CD4-positive, alpha-beta memory T cell (primary cell): ENCODE measurements around the gene PRSS36. TPM values are rescaled to one million over a fixed set of nuclear protein-coding genes. Genes with fewer than 3 reads are reported as not detected.

Experiments
- CTCF ChIA-PET: fragments of 350-600 bp; sonication (Branson Sonifier 250); formaldehyde crosslinking; loops from one replicate; lab custom pipeline; 2021; ENCODE audit warnings: inconsistent platforms; ENCODE audit not compliant: partially characterized antibody; lab: Charles Lee
- POLR2A ChIA-PET: fragments of 350-600 bp; sonication (Branson Sonifier 250); formaldehyde crosslinking; loops from one replicate; lab custom pipeline; 2021; ENCODE audit not compliant: partially characterized antibody; lab: Charles Lee
- DNase-seq, 5 donors: peaks; one replicate each; pipeline versions ENCODE4 v3.0.0 to v3.0.0-alpha.2; 2020 to 2022; ENCODE audit warnings: mixed read lengths in 1 of 5
- H3K27ac ChIP-seq: one replicate; pipeline ENCODE4 v1.7.0; 2013; ENCODE audit warnings: low read depth, low read length
- H3K27me3 ChIP-seq: 2 replicates; pipeline ENCODE4 v1.7.0; 2013; ENCODE audit warnings: mild to moderate bottlenecking, low read length, moderate library complexity; ENCODE audit not compliant: insufficient read depth
- H3K36me3 ChIP-seq: 2 replicates; pipeline ENCODE4 v1.7.0; 2013; ENCODE audit warnings: mild to moderate bottlenecking, low read length, moderate library complexity; ENCODE audit not compliant: insufficient read depth
- H3K4me1 ChIP-seq: 2 replicates; pipeline ENCODE4 v1.7.0; 2013; ENCODE audit warnings: mild to moderate bottlenecking, low read length, moderate library complexity; ENCODE audit not compliant: insufficient read depth
- H3K4me3 ChIP-seq, 2 donors: one replicate each; pipeline ENCODE4 v1.7.0; 2013; ENCODE audit warnings: low read length in 2 of 2, mild to moderate bottlenecking in 1 of 2
- H3K9me3 ChIP-seq, 2 donors: one replicate each; pipeline ENCODE4 v1.7.0; 2013; ENCODE audit warnings: low read length in 2 of 2, control low read depth in 1 of 2; ENCODE audit not compliant: control insufficient read depth in 1 of 2
- H3K27ac Mint-ChIP-seq, 7 donors: one replicate each; pipeline ENCODE4 v1.8.0; 2020 to 2021; ENCODE audit warnings: mixed read lengths in 7 of 7, mild to moderate bottlenecking in 6 of 7, inconsistent platforms in 3 of 7, moderate library complexity in 3 of 7
- H3K27me3 Mint-ChIP-seq, 2 donors: one replicate each; pipeline ENCODE4 v1.8.0; 2020 to 2021; ENCODE audit warnings: mixed read lengths in 2 of 2
- H3K36me3 Mint-ChIP-seq, 2 donors: one replicate each; pipeline ENCODE4 v1.8.0; 2020 to 2021; ENCODE audit warnings: mixed read lengths in 2 of 2, inconsistent platforms in 1 of 2, mild to moderate bottlenecking in 1 of 2
- H3K4me1 Mint-ChIP-seq, 4 donors: one replicate each; pipeline ENCODE4 v1.8.0; 2020 to 2021; ENCODE audit warnings: mixed read lengths in 4 of 4, mild to moderate bottlenecking in 1 of 4
- H3K4me3 Mint-ChIP-seq, 8 donors: one replicate each; pipeline ENCODE4 v1.8.0; 2020 to 2021; ENCODE audit warnings: mixed read lengths in 8 of 8, mild to moderate bottlenecking in 7 of 8, moderate library complexity in 6 of 8, inconsistent platforms in 3 of 8
- H3K9me3 Mint-ChIP-seq, 8 donors: one replicate each; pipeline ENCODE4 v1.8.0; 2020 to 2021; ENCODE audit warnings: mixed read lengths in 8 of 8, mild to moderate bottlenecking in 5 of 8, inconsistent platforms in 3 of 8, moderate library complexity in 1 of 8
- intact Hi-C: fragments of 100-400 bp; cut with micrococcal nuclease; formaldehyde crosslinking; loops from one replicate; pipeline ENCODE4 v1.15.1; 2023
- polyA plus RNA-seq, 2 donors: library from polyadenylated mRNA; unstranded; fragments of 300-500 nt; fragmentation: Illumina TruSeq; gene quantifications; one replicate each; pipeline ENCODE4 v1.2.3, GENCODE V29; 2021
- total RNA-seq, 2 experiments: library from RNA; stranded (reverse); gene quantifications; one replicate each; pipeline ENCODE4 v1.2.3, GENCODE V29; 2021

Gene PRSS36
- total and polyA plus RNA-seq, 4 experiments from 2014 or later, result 0.33 to 0.94 (median 0.57) TPM

- Histone ChIP-seq H3K36me3 (peaks cover 35% of the 10 kb centered on the region), H3K4me1 (peaks cover 11% of the 10 kb centered on the region), H3K9me3 (no peaks in the 10 kb centered on the region), H3K27me3 (no peaks in the 10 kb centered on the region), H3K27ac (peak within 1 kb of the TSS; percentile 89), H3K4me3 (peak within 1 kb of the TSS; percentile 63 to 76)
- peak; percentile 98 to 99 (median 98) for DNase-seq
- intact Hi-C loops, result loop anchor here (1.0 kb wide), 8 partner anchors 23 to 342 kb away; partner anchors contain the start of genes ARMC5, VKORC1, ZNF646 and ZNF668
- Mint-ChIP-seq H3K9me3 (peaks cover 0 to 2% (median 0%) of the 10 kb centered on the region in 8 donors), H3K4me1 (peaks cover 9 to 19% (median 13%) of the 10 kb centered on the region in 4 donors), H3K27me3 (no peaks in the 10 kb centered on the region), H3K4me3 (peak within 1 kb of the TSS; percentile 83 to 93 (median 89)), H3K36me3 (peaks cover 17 to 38% of the 10 kb centered on the region in 2 donors), H3K27ac (peak within 1 kb of the TSS; percentile 80 to 98 (median 95))
- ChIA-PET CTCF (interaction anchor here (1.0 to 8.2 kb wide), 6 partner anchors 22 to 133 kb away, joined by 3 to 56 read pairs (median 5); partner anchors contain the start of genes HSD3B7, PYCARD, ZNF646 and ZNF668), POLR2A (interaction anchor here (1.0 to 7.9 kb wide), 28 partner anchors 9 to 760 kb away, joined by 3 to 121 read pairs (median 6); partner anchors contain the start of genes ARMC5, BCKDK, FBXL19 and FUS)
Measured at GRCh38 chr16:31117384-31118222, 32.3 kb downstream of the PRSS36 start, which contains the start of gene KAT8. Gene KAT8, plus strand, starts transcription at chr16:31117664. Its CDS starts 18 bp downstream, at chr16:31117682.

- POLR2A ChIA-PET, result interaction anchor here (1.6 kb wide), 1 partner anchor 66 kb away, joined by 8 read pairs; the partner anchor contains the start of gene FUS
- Histone ChIP-seq H3K36me3 (peaks cover 16% of the 10 kb centered on the region), H3K27me3 (no peaks in the 10 kb centered on the region), H3K4me1 (peaks cover 11% of the 10 kb centered on the region), H3K4me3 (no peak overlapping the region), H3K9me3 (no peaks in the 10 kb centered on the region), H3K27ac (no peak overlapping the region)
- H3K27ac Mint-ChIP-seq, result no peak overlapping the region
- H3K4me3 Mint-ChIP-seq, result peak overlapping the region in 1 of 8 donors; percentile 17
- intact Hi-C loops, result no loop called here
- H3K27me3 Mint-ChIP-seq, result no peaks in the 10 kb centered on the region
- CTCF ChIA-PET, result interaction anchor here (0.8 to 1.5 kb wide), 2 partner anchors 15 to 28 kb away, joined by 3 to 4 read pairs; no protein-coding TSS in a partner anchor
- H3K36me3 Mint-ChIP-seq, result peaks cover 3 to 32% of the 10 kb centered on the region in 2 donors
- no peak for DNase-seq
- H3K4me1 Mint-ChIP-seq, result peaks cover 9 to 25% (median 15%) of the 10 kb centered on the region in 4 donors
- H3K9me3 Mint-ChIP-seq, result peaks cover 0 to 2% (median 0%) of the 10 kb centered on the region in 8 donors
Measured at GRCh38 chr16:31114468-31114867, 35.4 kb downstream of the PRSS36 start.

DNA sequence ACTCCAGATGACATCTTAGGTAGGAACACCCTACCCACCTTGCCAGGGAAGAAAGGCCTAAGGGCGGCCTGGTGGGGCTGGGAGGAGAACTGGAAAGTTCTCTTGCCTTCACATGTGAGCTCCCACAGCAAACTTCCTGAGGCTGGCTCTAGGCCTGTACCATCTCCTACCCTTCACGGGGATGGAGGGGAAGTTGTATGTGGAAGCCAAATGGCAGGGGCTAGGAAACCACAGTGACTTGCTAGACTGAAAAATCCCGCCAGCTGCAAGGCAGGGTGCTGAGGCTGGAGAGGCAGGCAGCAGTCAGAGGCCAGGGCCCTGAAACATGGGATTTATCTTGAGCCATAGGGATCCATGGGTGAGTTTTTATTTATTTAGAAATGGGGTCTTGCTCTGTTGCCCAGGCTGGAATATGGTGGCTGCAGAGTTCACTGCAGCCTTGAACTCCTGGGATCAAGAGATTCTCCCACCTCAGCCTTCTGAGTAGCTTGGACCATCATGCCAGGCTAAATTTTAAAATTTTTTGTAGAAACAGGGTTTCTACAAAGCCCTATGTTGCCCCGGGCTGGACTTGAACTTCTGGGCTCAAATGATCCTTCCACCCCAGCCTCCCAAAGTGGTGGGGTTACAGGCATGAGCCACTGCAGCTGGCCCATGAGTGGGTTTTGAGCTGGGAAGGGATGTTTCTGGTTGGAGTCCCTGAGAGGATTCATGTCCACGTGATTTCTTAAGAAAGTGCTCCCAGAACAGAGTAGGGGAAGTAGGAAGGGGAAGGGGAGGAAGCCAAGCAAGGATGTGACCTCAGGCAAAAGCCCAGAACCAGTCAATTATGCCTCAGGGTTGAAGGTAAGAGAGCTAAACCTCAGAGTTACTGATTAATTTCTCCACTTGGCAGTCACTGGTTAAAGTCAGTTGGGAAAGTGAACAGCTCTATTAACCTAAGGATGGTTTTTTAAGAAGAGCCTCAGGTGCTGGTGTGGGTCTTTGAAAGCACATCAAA, 36.4 kb downstream of the PRSS36 start:
- Histone ChIP-seq H3K27me3 (no peaks in the 10 kb centered on the region), H3K9me3 (no peaks in the 10 kb centered on the region), H3K27ac (no peak overlapping the region), H3K4me1 (peaks cover 13% of the 10 kb centered on the region), H3K36me3 (peaks cover 6% of the 10 kb centered on the region), H3K4me3 (no peak overlapping the region)
- peaks cover 0 to 2% (median 0%) of the 10 kb centered on the region in 8 donors for H3K9me3 Mint-ChIP-seq
- peak overlapping the region in 3 of 7 donors; percentile 14 to 80 (median 22) for H3K27ac Mint-ChIP-seq
- intact Hi-C loops, result no loop called here
- no peak overlapping the region for H3K4me3 Mint-ChIP-seq
- no peaks in the 10 kb centered on the region for H3K27me3 Mint-ChIP-seq
- CTCF ChIA-PET, result interaction anchor here (0.6 to 1.5 kb wide), 2 partner anchors 29 to 45 kb away, joined by 3 to 4 read pairs; no protein-coding TSS in a partner anchor
- DNase-seq, result no peak
- H3K36me3 Mint-ChIP-seq, result peaks cover 3 to 28% of the 10 kb centered on the region in 2 donors
- POLR2A ChIA-PET, result interaction anchor here (1.6 kb wide), 1 partner anchor 67 kb away, joined by 8 read pairs; the partner anchor contains the start of gene FUS
- peaks cover 6 to 22% (median 12%) of the 10 kb centered on the region in 4 donors for H3K4me1 Mint-ChIP-seq

DNA sequence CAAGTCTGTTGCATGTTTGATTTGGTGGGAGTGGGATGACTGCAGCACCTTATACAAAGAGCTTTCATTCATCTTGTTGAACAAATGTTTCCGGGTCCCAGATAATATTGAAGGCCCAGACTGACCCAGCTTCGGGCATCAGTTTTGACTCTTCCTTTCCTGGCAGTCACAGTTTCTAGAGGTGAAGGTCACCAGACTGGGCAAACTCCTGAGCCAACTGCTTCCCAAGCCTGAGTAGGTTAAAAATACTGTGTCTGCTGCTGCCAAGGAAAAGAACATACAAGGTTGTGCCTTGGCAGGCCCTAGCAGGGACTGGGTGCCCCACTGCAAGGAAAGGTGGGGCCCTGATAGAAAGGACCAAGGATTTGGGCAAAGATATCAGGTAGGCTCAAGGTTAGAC, 37.2 kb downstream of the PRSS36 start:
- ChIA-PET CTCF (no interaction called here), POLR2A (interaction anchor here (1.6 kb wide), 1 partner anchor 67 kb away, joined by 8 read pairs; the partner anchor contains the start of gene FUS)
- Histone ChIP-seq H3K9me3 (no peaks in the 10 kb centered on the region), H3K27ac (no peak overlapping the region), H3K36me3 (peaks cover 6% of the 10 kb centered on the region), H3K27me3 (no peaks in the 10 kb centered on the region), H3K4me1 (peaks cover 12% of the 10 kb centered on the region), H3K4me3 (no peak overlapping the region)
- H3K36me3 Mint-ChIP-seq, result peaks cover 3 to 23% of the 10 kb centered on the region in 2 donors
- no peak overlapping the region for H3K27ac Mint-ChIP-seq
- DNase-seq, result no peak
- H3K4me3 Mint-ChIP-seq, result peak overlapping the region in 1 of 8 donors; percentile 6
- no peaks in the 10 kb centered on the region for H3K27me3 Mint-ChIP-seq
- intact Hi-C loops, result no loop called here
- H3K9me3 Mint-ChIP-seq, result peaks cover 0 to 2% (median 0%) of the 10 kb centered on the region in 8 donors
- peaks cover 4 to 20% (median 10%) of the 10 kb centered on the region in 4 donors for H3K4me1 Mint-ChIP-seq

GRCh38 chr16:31111881-31112466, 37.9 kb downstream of the PRSS36 start:
- ChIA-PET CTCF (interaction anchor here (3.1 kb wide), 1 partner anchor 30 kb away, joined by 10 read pairs; no protein-coding TSS in a partner anchor), POLR2A (interaction anchor here (0.8 to 0.9 kb wide), 2 partner anchors 30 to 68 kb away, joined by 3 to 4 read pairs; partner anchors contain the start of gene FUS)
- H3K4me3 Mint-ChIP-seq, result no peak overlapping the region
- Histone ChIP-seq H3K9me3 (no peaks in the 10 kb centered on the region), H3K27ac (no peak overlapping the region), H3K36me3 (peaks cover 6% of the 10 kb centered on the region), H3K4me3 (no peak overlapping the region), H3K27me3 (no peaks in the 10 kb centered on the region), H3K4me1 (peaks cover 16% of the 10 kb centered on the region)
- peak overlapping the region in 1 of 7 donors; percentile 42 for H3K27ac Mint-ChIP-seq
- H3K4me1 Mint-ChIP-seq, result peaks cover 7 to 19% (median 13%) of the 10 kb centered on the region in 4 donors
- H3K9me3 Mint-ChIP-seq, result peaks cover 0 to 2% (median 0%) of the 10 kb centered on the region in 8 donors
- H3K36me3 Mint-ChIP-seq, result peaks cover 3 to 20% of the 10 kb centered on the region in 2 donors
- DNase-seq, result no peak
- intact Hi-C loops, result no loop called here
- no peaks in the 10 kb centered on the region for H3K27me3 Mint-ChIP-seq
